ENCODE data around the gene STAT5B.

STAT5B gene

GRCh38 chr17:42275527-42276358 is 448 bp downstream of the STAT5B start:
- Histone ChIP-seq H4K20me1 (ENCODE audit: low read depth, low read length) (no peaks in the 10 kb centered on the region), H3K79me2 (ENCODE audit: insufficient read depth, low read length) (no peaks in the 10 kb centered on the region; the same call in 1 of the 2 replicates), H3K27me3 (ENCODE audit: low read length) (no peaks in the 10 kb centered on the region), H2AFZ (ENCODE audit: low read depth, low read length, severe bottlenecking) (peak overlapping the region; percentile 97), H3K27ac (ENCODE audit: low read depth, low read length) (no peak overlapping the region), H3K4me3 (ENCODE audit: insufficient read depth, low read length, poor library complexity, severe bottlenecking) (peak overlapping the region; percentile 87), H3K9me3 (ENCODE audit: insufficient read depth, low read length) (no peaks in the 10 kb centered on the region), H3K9ac (ENCODE audit: low read length) (peak overlapping the region; percentile 65), H3K4me2 (ENCODE audit: low read depth, low read length, poor library complexity, severe bottlenecking) (peak overlapping the region; percentile 81), H3K36me3 (ENCODE audit: low read length) (no peaks in the 10 kb centered on the region), H3F3A (ENCODE audit: insufficient read depth) (no peaks in the 10 kb centered on the region), H3K9me2 (replicated peaks; ENCODE audit: insufficient read depth, low read length) (no peaks in the 10 kb centered on the region)
- TF ChIP-seq EZH2phosphoT487 (conservative IDR thresholded peaks at IDR 0.05; ENCODE audit: low read length) (no peak), CTCF (IDR thresholded peaks at IDR 0.05; ENCODE audit: insufficient read depth, low read length, poor library complexity, severe bottlenecking) (no peak)

GRCh38 chr17:42274812-42275526 is 1.2 kb downstream of the STAT5B start:
- H3K9ac ChIP-seq (ENCODE audit: low read length), result peak overlapping the region; percentile 65
- peak overlapping the region; percentile 97 for H2AFZ ChIP-seq (ENCODE audit: low read depth, low read length, severe bottlenecking)
- no peak overlapping the region for H3K27ac ChIP-seq (ENCODE audit: low read depth, low read length)
- H3K36me3 ChIP-seq (ENCODE audit: low read length), result no peaks in the 10 kb centered on the region
- no peaks in the 10 kb centered on the region for H4K20me1 ChIP-seq (ENCODE audit: low read depth, low read length)
- no peaks in the 10 kb centered on the region for H3K9me3 ChIP-seq (ENCODE audit: insufficient read depth, low read length)
- H3K79me2 ChIP-seq (ENCODE audit: insufficient read depth, low read length), result no peaks in the 10 kb centered on the region; the same call in 1 of the 2 replicates
- TF ChIP-seq EZH2phosphoT487 (conservative IDR thresholded peaks at IDR 0.05; ENCODE audit: low read length), result no peak
- H3K4me2 ChIP-seq (ENCODE audit: low read depth, low read length, poor library complexity, severe bottlenecking), result peak overlapping the region; percentile 81
- H3K9me2 ChIP-seq (replicated peaks; ENCODE audit: insufficient read depth, low read length), result no peaks in the 10 kb centered on the region
- peak overlapping the region; percentile 87 for H3K4me3 ChIP-seq (ENCODE audit: insufficient read depth, low read length, poor library complexity, severe bottlenecking)
- no peaks in the 10 kb centered on the region for H3K27me3 ChIP-seq (ENCODE audit: low read length)
- no peaks in the 10 kb centered on the region for H3F3A ChIP-seq (ENCODE audit: insufficient read depth)

GRCh38 chr17:42274253-42274542 is 2.0 kb downstream of the STAT5B start:
- Histone ChIP-seq H3K27ac (ENCODE audit: low read depth, low read length) (no peak overlapping the region), H3F3A (ENCODE audit: insufficient read depth) (no peaks in the 10 kb centered on the region), H3K4me3 (ENCODE audit: insufficient read depth, low read length, poor library complexity, severe bottlenecking) (no peak overlapping the region), H2AFZ (ENCODE audit: low read depth, low read length, severe bottlenecking) (no peak overlapping the region), H3K9ac (ENCODE audit: low read length) (no peak overlapping the region), H3K9me3 (ENCODE audit: insufficient read depth, low read length) (no peaks in the 10 kb centered on the region), H3K27me3 (ENCODE audit: low read length) (no peaks in the 10 kb centered on the region), H4K20me1 (ENCODE audit: low read depth, low read length) (no peaks in the 10 kb centered on the region), H3K79me2 (ENCODE audit: insufficient read depth, low read length) (no peaks in the 10 kb centered on the region; the same call in 1 of the 2 replicates), H3K36me3 (ENCODE audit: low read length) (no peaks in the 10 kb centered on the region), H3K9me2 (replicated peaks; ENCODE audit: insufficient read depth, low read length) (no peaks in the 10 kb centered on the region), H3K4me2 (ENCODE audit: low read depth, low read length, poor library complexity, severe bottlenecking) (peak overlapping the region; percentile 81)
- no peak for TF ChIP-seq CTCF (IDR thresholded peaks at IDR 0.05; ENCODE audit: insufficient read depth, low read length, poor library complexity, severe bottlenecking)
- TF ChIP-seq EZH2phosphoT487 (conservative IDR thresholded peaks at IDR 0.05; ENCODE audit: low read length), result no peak
